PFSK-1 (cell line): ENCODE results near the gene ARHGAP6.

Source experiments
- FOXP2 ChIP-seq: optimal IDR thresholded peaks from 2 replicates; pipeline ENCODE3; 2011; ENCODE audit warnings: borderline replicate concordance, control low read depth, inconsistent platforms; ENCODE audit not compliant: insufficient read depth; ENCODE audit errors: extremely low read length, extremely low read depth
- POLR2AphosphoS5 ChIP-seq: IDR thresholded peaks from 2 replicates; pipeline ENCODE4 v1.6.1; 2012; ENCODE audit warnings: low read depth, mild to moderate bottlenecking, control low read depth, low read length, moderate library complexity
- SIN3A ChIP-seq: IDR thresholded peaks from 2 replicates; pipeline ENCODE4 v1.6.1; 2012; ENCODE audit warnings: mild to moderate bottlenecking, low read length, moderate library complexity, borderline replicate concordance; ENCODE audit not compliant: insufficient read depth
- TAF1 ChIP-seq: IDR thresholded peaks from 2 replicates; pipeline ENCODE4 v1.6.1; 2012; ENCODE audit warnings: low read length, control low read depth, borderline replicate concordance; ENCODE audit not compliant: insufficient read depth
- TF ChIP-seq, protein P1 (sequence below), 2 experiments: IDR thresholded peaks; 2 replicates each; pipeline versions ENCODE4 v1.6.1 to v1.8.0; 2011 to 2012; ENCODE audit warnings: low read depth in 2 of 2, low read length in 2 of 2, control low read depth in 1 of 2, inconsistent platforms in 1 of 2, mild to moderate bottlenecking in 1 of 2, moderate library complexity in 1 of 2; ENCODE audit not compliant: insufficient read depth in 1 of 2

ARHGAP6 gene

DNA sequence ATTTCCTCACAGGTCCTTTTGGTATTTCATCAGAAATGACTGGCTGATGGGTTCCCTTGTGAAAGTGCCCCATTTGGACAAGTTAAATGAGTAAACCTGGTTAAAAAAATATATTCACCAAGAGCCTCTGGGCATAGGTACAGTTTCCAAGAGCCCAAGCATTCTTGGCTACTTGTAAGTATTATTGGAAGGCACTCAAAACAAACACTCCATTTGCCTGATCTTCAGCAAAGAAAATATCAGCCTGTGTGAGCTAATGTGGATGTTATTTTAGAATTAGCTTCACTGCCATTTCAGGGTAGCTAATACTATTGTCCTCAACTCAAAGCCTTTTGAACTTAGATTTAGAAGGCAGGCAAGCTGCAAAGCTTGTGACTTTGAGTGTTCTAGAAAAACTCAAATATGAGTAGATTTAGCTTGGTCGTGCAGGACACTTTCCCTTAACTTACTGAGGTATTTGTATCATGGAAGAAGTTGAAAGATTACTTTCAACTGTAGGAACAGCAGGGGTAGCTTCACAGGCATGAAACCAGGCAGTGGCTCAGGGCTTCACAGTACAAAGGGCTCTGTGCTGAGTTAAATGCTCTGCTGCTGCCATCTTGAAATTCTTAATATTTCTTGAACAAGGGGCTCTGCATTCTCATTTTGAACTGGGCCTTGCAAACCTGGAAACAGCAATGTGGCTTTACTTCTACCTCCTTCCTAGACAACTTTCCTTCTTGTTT lies 195.3 kb downstream of the ARHGAP6 start:
- TF ChIP-seq POLR2AphosphoS5 = no peak
- no peak for TF ChIP-seq FOXP2
- TF ChIP-seq, protein P1, sequence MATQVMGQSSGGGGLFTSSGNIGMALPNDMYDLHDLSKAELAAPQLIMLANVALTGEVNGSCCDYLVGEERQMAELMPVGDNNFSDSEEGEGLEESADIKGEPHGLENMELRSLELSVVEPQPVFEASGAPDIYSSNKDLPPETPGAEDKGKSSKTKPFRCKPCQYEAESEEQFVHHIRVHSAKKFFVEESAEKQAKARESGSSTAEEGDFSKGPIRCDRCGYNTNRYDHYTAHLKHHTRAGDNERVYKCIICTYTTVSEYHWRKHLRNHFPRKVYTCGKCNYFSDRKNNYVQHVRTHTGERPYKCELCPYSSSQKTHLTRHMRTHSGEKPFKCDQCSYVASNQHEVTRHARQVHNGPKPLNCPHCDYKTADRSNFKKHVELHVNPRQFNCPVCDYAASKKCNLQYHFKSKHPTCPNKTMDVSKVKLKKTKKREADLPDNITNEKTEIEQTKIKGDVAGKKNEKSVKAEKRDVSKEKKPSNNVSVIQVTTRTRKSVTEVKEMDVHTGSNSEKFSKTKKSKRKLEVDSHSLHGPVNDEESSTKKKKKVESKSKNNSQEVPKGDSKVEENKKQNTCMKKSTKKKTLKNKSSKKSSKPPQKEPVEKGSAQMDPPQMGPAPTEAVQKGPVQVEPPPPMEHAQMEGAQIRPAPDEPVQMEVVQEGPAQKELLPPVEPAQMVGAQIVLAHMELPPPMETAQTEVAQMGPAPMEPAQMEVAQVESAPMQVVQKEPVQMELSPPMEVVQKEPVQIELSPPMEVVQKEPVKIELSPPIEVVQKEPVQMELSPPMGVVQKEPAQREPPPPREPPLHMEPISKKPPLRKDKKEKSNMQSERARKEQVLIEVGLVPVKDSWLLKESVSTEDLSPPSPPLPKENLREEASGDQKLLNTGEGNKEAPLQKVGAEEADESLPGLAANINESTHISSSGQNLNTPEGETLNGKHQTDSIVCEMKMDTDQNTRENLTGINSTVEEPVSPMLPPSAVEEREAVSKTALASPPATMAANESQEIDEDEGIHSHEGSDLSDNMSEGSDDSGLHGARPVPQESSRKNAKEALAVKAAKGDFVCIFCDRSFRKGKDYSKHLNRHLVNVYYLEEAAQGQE (IDR thresholded peaks at IDR 0.05; ENCODE audit: insufficient read depth in 1 of 2, low read depth in 2 of 2, low read length in 2 of 2) = no peak
- no peak for TF ChIP-seq SIN3A
- TF ChIP-seq TAF1 = no peak

DNA sequence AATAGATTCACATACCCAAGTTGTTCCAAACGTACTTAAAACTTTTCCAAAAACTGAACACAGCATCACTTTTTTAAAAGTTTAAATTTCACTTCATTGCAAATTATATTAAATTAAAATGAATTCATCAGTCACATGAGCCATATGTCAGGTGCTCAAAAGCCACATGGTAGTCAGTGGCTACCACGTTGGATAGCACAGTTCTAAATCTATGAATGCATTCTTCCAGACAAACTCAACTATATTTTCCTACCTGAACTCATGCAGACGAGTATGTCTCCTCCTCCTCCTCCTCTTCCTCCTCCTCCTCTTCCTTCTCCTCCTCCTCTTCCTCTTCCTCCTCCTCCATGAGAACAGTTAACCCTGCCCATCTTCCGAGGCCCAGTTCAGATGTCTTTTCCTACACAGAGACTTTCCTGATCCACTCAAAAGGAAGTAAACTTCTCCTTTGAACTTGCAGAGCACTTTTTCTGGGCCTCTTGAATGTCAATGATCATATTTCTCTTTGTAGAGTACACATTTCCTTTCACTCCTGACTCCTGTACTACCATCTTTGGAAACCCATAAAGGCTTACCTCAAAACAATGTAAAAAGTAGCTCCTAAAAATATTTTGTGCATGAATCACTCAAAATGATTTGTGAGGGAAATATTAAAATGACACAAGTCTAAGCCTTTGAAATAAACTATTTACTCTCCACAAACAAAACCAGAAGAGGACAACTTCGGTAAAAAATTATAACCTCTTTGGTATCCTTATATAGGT lies 199.9 kb downstream of the ARHGAP6 start:
- TF ChIP-seq, protein P1 (IDR thresholded peaks at IDR 0.05; ENCODE audit: insufficient read depth in 1 of 2, low read depth in 2 of 2, low read length in 2 of 2) = no peak
- TF ChIP-seq TAF1 = no peak

DNA sequence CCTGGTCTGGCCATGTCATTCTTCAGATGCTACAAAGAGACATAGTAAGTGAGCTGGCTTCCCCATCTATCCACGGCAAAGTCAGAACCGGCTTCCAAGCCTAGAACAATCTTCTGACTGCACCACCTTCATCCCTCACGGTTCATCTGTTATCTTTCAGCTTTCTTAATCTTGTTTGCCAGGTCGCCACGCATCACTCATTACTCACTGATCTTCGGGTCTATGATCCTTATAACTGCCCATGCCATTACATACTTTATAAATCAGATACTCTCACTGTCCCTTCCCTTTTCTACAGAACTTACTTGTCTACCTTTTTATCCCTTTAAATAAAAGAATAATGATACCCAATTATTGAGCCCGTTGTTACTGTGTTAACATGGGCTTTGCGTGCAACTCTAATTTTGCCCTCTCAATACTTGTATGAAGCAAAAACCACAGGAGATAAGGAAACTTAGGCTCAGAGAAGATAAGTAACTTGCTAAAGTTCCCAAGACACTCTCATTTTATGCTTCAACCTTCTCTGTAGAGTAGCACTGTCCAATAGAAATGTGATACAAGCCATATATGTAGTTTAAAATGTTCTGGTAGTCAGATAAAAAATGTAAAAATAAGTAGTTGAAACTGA lies 200.8 kb downstream of the ARHGAP6 start:
- TF ChIP-seq FOXP2 (no peak), POLR2AphosphoS5 (no peak), TAF1 (no peak)

DNA sequence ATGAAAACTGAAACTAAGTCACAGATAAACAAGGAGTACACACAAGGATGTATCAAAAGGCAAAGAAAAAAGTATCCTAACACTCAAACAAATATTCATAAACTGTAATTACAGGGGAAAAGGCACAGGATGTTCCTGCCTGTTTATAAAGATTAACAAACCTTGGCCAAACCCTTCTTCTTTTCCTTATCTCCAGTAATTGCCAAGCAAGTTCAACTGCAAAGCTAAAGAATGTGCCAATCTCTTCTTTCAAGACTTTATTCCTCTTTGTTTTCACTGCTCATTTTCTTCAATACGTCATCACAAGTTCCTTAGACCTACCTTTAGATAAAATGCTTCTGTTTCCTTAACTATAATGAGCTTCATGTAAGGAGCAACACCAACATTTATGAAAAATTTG lies 201.3 kb downstream of the ARHGAP6 start:
- TF ChIP-seq POLR2AphosphoS5 (no peak), SIN3A (no peak), FOXP2 (no peak), TAF1 (no peak)
- TF ChIP-seq, protein P1 (IDR thresholded peaks at IDR 0.05; ENCODE audit: insufficient read depth in 1 of 2, low read depth in 2 of 2, low read length in 2 of 2) = no peak

DNA sequence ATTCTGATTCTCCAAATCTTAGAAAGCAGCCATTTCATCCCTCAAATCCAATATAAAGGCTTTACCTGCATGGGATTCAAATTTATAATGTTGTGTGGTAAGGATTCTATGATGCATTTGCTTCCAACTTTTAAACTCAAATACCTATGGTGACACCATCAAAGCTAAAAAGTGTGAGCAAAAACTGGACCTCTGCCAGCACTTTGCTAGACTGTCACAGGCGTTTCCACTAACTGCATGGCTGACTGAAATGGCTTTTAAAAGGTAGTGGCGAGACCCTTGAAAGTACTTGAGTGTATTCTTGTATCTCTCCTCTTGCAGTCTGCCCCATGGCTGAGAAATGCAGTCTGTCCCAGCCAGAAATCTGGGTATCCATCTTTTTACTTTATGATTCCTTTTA lies 203.1 kb downstream of the ARHGAP6 start:
- no peak for TF ChIP-seq FOXP2
- TF ChIP-seq SIN3A = no peak

DNA sequence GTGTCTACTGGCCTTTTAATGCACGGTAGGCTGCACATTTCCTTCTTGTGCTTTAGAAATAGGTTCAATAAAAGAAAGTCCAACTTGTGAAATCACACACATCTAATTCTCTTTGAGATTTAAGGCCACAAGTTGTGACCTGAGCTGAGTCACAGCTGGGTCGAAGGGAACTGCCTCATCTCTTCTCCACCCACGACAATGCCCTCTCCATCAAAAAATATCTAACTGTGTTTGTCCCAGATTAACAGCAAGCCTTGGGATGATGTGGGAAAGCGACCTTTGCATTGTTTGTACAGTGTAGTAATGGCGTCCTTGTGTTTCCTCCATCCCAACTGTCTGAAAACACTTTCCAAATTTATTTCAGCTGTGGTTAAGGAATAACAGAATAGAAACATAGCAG lies 203.6 kb downstream of the ARHGAP6 start:
- TF ChIP-seq TAF1 (no peak), FOXP2 (no peak), SIN3A (no peak), POLR2AphosphoS5 (no peak)
- TF ChIP-seq, protein P1 (IDR thresholded peaks at IDR 0.05; ENCODE audit: insufficient read depth in 1 of 2, low read depth in 2 of 2, low read length in 2 of 2) = no peak
